Measurements from ENCODE around the gene ECT2.
"Not testable (repeated sequence)": the region's sequence is repeated elsewhere in the genome, so short reads cannot be mapped to it uniquely, and the experiment has no call there.

Gene ECT2

GRCh38 chr3:172859041-172859440 is 108.5 kb downstream of the ECT2 start:
- DNase-seq (ENCODE audit: low read depth in 2 of 2): no peak

GRCh38 chr3:172866726-172867350 is 116.3 kb downstream of the ECT2 start:
- not testable (repeated sequence) for DNase-seq (ENCODE audit: low read depth in 2 of 2)

- no peak for DNase-seq (ENCODE audit: low read depth in 2 of 2)
Observed at GRCh38 chr3:172868582-172869200, 118.2 kb downstream of the ECT2 start.

- no peak for DNase-seq (ENCODE audit: low read depth in 2 of 2)
Observed at GRCh38 chr3:172869368-172869771, 118.8 kb downstream of the ECT2 start.

- no peak for DNase-seq (ENCODE audit: low read depth in 2 of 2)
Observed at GRCh38 chr3:172869784-172870518, 119.4 kb downstream of the ECT2 start.
